H7 (cell line): Measurements from ENCODE around the gene NSD2. TPM values are rescaled to one million over a fixed set of nuclear protein-coding genes. Genes with fewer than 3 reads are reported as not detected.
A peak's percentile ranks its signal among the peaks of the same experiment; 100 is the strongest.

ENCODE experiments used
- DNase-seq: peaks from one replicate; pipeline ENCODE4 v3.0.0; 2012
- H3K27me3 ChIP-seq: 2 replicates; pipeline ENCODE4 v1.6.0; 2011; ENCODE audit warnings: mild to moderate bottlenecking, low read length; ENCODE audit not compliant: control insufficient read depth, insufficient read depth
- H3K36me3 ChIP-seq: replicated peaks from 2 replicates; pipeline ENCODE4 v1.5.1; 2011; ENCODE audit warnings: low read length; ENCODE audit not compliant: control insufficient read depth, insufficient read depth
- H3K4me3 ChIP-seq: 2 replicates; pipeline ENCODE4 v1.5.1; 2011; ENCODE audit warnings: low read depth, mild to moderate bottlenecking, control low read depth, low read length, moderate library complexity; ENCODE audit not compliant: insufficient read depth
- total RNA-seq: library from RNA; depleted of rRNA; stranded (reverse); fragments of >200 nt; shearing (Covaris generic); gene quantifications from 2 replicates; pipeline ENCODE4 v1.2.3, GENCODE V29; 2014

NSD2 gene
- total RNA-seq, 1 experiment from 2014 or later, result 89.5 TPM

DNA sequence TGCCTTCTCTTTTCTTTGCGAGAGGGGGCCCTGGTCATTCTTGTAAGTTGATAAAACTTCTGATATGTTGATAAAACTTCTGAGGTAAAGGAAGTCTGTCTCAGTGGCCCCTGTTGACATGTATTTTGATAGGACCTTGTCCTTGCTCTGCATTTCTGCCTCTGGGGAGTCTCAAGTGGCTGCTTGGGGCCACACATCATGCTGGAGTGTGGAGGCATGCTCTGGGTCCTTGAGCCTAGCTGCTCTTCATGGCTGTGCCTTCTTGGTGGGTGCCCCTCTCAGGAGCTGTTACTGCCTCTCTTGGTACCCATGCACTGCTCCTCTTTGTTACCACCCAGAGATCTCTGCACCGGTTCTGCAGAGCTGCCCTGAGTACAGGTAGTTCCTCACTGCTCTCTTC is 14.2 kb downstream of the NSD2 start:
- Histone ChIP-seq H3K36me3 (no peaks in the 10 kb centered on the region), H3K4me3 (no peak overlapping the region), H3K27me3 (no peaks in the 10 kb centered on the region)
- no peak for DNase-seq

DNA sequence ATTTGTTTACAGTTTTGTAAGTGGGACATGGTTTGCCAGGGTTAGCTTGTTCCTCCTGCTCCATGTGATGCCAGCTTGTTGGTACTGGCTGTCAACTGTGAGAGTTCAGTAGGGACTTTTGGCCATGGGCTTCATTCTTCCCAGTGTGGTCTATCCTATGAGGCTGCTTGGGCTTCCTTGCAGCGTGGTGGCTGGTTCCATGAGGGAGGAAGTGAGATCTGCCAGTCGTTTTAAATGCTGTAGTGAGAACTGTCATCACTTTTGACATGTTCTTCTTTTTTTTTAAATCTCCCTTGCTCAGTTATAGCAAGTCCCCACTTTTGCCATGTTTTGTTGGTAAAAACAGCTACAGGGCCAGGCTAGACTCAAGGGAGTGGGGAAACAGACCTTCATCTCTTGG is 15.9 kb downstream of the NSD2 start:
- DNase-seq, result no peak
- H3K36me3 ChIP-seq, result no peaks in the 10 kb centered on the region
- no peak overlapping the region for H3K4me3 ChIP-seq
- no peaks in the 10 kb centered on the region for H3K27me3 ChIP-seq

DNA sequence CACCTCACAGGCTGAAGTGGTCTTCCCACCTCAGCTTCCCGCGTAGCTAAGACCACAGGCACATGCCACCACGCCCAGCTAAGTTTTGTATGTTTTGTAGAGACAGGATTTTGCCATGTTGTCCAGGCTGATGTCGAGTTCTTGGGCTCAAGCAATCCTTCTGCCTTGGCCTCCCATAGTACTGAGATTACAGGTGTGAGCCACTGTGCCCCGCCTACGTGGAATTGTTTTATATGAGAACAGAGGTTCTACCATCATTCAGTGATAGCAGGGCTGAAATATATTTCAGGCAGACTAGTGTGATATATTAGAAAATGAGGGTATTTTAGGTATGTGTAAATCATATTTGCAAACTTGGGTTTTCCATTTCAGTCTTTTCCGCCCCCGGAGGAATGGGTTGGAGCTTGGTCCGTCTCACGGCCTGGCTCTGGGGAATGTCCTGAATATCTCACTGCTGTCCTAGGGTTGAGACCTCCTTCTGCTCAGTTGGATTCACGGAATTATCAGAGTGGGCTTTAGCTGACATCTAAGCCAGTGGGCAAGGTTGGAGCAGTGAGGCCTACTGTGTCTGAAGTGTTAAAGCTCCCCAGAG is 19.9 kb downstream of the NSD2 start:
- no peaks in the 10 kb centered on the region for H3K36me3 ChIP-seq
- DNase-seq, result no peak
- no peaks in the 10 kb centered on the region for H3K27me3 ChIP-seq
- no peak overlapping the region for H3K4me3 ChIP-seq

DNA sequence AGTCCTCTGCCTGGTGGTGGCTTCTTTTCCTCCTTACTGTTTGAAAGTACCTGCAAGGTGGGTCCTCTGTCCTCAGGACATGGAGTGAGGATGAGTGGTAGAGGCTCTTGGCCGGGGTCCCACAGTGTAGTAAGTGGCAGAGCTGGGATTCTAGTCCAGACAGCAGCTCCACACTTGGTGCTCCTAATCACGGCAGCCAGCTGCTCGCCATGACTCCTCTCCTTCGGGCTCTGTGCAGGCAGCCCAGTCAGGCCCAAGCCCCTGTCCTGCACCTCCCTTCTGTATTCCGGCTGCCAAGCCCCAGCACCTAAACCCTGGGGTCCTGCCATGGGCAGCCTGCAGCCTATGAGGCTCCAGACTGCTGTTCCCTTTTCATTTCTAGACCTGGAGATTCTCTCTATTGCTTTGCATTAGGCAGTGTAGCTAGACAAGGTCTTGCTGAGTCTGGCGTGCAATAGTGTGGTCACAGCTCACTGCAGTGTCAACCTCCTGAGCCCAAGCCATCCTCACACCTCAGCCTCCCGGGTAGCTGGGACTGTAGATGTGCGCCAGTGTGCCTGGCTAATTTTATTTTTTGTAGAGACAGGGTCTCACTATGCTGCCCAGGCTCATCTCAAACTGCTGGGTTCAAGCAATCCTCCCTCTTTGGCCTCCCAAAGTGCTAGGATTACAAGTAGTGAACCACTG is 24.9 kb downstream of the NSD2 start:
- Histone ChIP-seq H3K36me3 (peaks cover 4% of the 10 kb centered on the region), H3K4me3 (no peak overlapping the region), H3K27me3 (no peaks in the 10 kb centered on the region)
- DNase-seq, result no peak

DNA sequence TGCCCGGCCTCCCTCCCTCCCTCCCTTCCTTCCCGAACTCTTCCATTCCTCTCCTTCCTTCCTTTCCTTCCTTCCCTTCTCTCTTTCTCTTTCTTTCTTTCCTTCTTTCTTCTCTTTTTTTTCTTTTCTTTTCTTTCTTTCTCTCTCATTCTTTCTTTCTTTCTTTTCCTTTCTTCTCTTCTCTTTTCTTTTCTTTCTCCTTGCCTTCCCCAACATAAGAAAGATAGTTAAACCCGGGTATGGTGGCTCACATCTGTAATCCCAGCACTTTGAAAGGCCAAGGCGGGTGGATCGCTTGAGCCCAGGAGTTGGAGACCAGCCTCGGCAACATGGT is 25.4 kb downstream of the NSD2 start:
- H3K27me3 ChIP-seq, result no peaks in the 10 kb centered on the region
- DNase-seq, result no peak
- no peak overlapping the region for H3K4me3 ChIP-seq

DNA sequence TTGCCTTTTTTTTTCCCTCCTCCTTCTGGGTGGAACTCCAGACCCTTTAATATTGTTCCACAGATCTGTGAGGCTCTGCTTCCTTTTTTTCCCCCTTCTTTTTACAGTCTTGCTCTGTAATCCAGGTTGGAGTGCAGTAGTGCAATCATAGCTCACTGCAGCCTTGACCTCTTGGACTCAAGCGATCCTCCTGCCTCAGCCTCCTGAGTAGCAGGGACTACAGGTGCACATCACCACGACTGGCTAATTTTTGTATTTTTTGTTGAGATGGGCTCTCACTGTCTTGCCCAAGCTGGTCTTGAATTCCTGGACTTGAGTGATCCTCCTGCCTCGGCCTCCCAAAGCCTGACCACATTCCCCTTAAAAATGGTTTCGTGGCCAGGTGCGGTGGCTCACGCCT is 26.8 kb downstream of the NSD2 start:
- Histone ChIP-seq H3K36me3 (peaks cover 11% of the 10 kb centered on the region), H3K4me3 (no peak overlapping the region), H3K27me3 (no peaks in the 10 kb centered on the region)
- DNase-seq, result no peak

More for the DNA sequence above, 25.4 kb downstream of the NSD2 start:
- peaks cover 8% of the 10 kb centered on the region for H3K36me3 ChIP-seq

DNA sequence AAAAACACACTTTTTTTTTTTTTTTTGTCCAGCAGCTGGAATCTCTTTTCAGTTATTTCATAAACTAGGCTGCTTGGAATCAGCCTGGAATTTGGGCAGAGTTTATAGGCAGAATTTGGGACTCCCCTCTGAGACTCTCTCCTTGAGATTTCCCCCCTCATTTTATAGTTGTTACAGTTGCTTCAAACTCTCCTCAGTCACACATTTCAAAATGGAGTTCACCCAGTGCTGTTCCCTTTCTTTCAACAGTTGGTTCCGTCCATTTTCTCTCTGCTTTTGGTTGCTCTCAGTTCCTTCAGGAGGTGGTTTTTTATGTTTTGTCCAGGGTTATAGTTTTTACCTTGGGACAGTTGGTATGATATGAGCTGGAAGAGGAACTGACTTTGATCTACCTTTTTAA is 27.5 kb downstream of the NSD2 start:
- no peak for DNase-seq
- peaks cover 12% of the 10 kb centered on the region for H3K36me3 ChIP-seq
- H3K4me3 ChIP-seq, result no peak overlapping the region
- H3K27me3 ChIP-seq, result no peaks in the 10 kb centered on the region

DNA sequence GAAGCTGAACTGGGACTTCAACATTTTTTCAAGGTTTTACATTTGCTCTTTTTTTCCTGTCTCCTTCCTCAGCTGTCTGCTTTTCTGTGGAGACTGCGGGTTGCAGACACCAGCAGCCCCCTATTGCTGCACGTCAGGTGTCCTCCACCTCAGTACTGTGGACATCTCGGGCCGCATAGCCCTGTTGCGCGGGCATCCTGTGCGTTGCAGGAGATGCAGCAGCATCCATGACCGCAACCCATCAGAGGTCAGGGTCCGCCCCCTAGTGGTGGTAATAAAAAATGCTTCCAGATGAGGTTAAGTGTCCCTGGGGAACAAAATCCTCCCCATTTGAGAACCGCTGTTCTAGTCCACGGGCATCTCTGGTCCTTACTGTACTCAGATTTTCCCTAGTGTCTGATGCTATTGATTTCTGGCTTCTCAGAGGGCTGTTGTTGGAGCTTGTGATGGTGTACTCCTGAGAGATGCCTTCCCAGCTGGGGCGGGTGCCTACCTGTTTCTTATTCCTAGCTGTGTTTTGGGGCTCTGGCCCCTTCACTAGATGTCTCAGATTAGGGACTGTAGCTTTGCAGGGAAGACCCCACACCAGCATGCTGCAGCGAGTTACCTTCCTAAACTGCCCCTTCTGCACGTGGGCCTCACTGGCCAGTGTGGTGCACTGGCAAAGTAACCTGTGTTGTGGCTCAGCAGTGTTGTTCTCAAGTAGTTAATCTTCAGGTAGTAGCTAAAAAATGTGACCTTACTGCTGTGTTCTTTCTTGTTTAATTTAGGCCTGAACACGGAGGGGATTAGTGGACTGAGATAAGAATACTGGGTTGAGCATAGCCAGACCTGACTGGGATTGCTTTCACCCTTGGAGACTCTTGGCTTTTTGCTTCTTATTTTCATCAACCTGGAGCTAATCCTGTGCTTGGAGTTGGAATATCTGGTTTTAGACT is 28.2 kb downstream of the NSD2 start:
- Histone ChIP-seq H3K4me3 (no peak overlapping the region), H3K27me3 (no peaks in the 10 kb centered on the region), H3K36me3 (peaks cover 15% of the 10 kb centered on the region)
- DNase-seq, result peak; percentile 93

DNA sequence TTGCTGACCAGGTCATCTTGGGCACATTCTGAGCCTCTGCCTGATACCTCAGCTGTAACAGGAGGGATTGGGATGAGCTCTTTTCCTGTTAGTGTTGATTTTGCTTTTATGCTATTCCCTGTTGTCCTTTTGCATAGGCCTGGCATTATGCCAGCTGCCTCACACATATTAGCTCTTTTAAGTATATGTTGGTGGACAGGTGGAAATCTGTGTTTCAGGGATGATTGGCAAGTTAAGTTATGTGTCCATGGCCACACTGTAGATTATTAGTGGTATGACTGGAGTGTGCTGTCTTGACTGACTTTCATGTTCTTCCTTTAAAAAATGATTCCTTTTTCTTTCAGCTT is 28.9 kb downstream of the NSD2 start:
- DNase-seq, result no peak
- Histone ChIP-seq H3K27me3 (no peaks in the 10 kb centered on the region), H3K4me3 (no peak overlapping the region), H3K36me3 (peaks cover 15% of the 10 kb centered on the region)

DNA sequence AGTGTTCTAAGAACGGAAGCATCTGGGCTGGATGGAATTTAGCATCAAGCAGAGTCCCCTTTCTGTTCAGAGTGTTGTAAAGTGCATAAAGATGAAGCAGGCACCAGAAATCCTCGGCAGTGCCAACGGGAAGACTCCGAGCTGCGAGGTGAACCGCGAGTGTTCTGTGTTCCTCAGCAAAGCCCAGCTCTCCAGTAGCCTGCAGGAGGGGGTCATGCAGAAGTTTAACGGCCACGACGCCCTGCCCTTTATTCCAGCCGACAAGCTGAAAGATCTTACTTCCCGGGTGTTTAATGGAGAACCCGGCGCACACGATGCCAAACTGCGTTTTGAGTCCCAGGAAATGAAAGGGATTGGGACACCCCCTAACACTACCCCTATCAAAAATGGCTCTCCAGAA is 29.4 kb downstream of the NSD2 start:
- Histone ChIP-seq H3K36me3 (peaks cover 15% of the 10 kb centered on the region), H3K4me3 (no peak overlapping the region), H3K27me3 (no peaks in the 10 kb centered on the region)
- no peak for DNase-seq

DNA sequence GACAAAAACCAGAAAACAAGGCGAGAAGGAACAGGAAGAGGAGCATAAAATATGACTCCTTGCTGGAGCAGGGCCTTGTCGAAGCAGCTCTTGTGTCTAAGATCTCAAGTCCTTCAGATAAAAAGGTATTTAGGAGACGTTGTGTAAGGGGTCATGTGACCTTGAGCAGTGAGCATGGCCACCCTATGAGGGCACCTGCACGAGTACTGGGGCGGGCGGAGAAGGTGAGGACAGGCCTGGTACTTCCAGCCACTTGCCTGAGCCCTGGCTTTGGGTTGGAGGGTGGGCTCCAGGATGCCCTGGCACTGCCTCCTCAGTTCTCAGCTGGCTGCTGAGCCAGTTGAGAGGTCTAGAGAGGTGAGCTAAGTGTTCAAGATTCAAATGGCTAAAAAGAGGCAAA is 29.9 kb downstream of the NSD2 start:
- no peak for DNase-seq
- Histone ChIP-seq H3K4me3 (no peak overlapping the region), H3K36me3 (peaks cover 15% of the 10 kb centered on the region), H3K27me3 (no peaks in the 10 kb centered on the region)

DNA sequence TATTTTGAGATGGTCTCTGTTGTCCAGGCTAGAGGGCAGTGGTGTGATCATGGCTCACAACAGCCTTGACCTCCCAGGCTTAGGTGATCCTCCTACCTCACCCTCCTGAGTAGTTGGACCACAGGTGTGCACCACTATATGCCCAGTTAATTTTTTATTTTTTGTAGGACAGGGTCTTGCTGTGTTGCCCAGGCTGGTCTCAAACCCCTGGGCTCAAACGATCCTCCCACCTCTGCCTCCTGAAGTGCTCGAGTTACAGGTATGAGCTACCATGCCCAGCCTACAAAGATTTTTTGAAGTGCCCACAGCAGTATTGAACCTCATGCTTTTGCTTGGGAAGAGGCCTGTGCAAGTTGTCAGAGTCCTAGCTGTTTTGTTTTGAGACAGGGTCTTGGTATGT is 31.1 kb downstream of the NSD2 start:
- Histone ChIP-seq H3K36me3 (peaks cover 15% of the 10 kb centered on the region), H3K4me3 (no peak overlapping the region), H3K27me3 (no peaks in the 10 kb centered on the region)
- DNase-seq, result no peak

DNA sequence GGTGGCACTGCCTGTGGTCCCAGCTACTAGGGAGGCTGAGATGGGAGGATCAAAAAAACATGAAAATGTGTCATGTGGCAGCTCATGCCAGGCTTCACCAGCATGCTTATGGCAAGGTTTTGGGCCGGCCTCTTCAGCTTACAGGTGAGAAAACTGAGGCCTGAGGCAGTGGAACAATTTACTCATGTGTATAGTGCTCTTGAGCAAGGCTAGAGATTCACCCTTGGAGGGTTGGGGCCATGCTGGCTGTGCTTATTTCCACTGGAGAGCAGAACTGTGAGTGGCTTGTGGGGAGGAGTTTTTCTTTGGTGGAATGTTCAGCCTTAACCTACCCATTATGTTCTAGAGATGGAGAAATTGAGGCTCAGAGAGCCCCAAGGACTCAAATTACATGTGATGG is 31.8 kb downstream of the NSD2 start:
- H3K36me3 ChIP-seq, result peaks cover 19% of the 10 kb centered on the region

DNA sequence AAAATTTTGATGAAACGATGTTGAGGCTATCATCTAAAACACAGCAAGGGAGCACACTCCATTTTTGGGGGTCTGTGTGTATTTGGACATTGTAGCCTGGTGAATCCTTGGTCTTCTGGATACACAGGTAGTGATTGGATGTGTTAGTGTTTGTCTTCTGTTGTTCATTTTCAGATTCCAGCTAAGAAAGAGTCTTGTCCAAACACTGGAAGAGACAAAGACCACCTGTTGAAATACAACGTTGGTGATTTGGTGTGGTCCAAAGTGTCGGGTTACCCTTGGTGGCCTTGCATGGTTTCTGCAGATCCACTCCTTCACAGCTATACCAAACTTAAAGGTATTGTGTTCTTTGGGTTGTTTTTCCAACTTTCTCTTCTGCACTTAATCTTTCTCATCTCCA is 32.8 kb downstream of the NSD2 start:
- no peak for DNase-seq
- peaks cover 19% of the 10 kb centered on the region for H3K36me3 ChIP-seq
- no peak overlapping the region for H3K4me3 ChIP-seq
- no peaks in the 10 kb centered on the region for H3K27me3 ChIP-seq

More for the DNA sequence above, 31.8 kb downstream of the NSD2 start:
- H3K4me3 ChIP-seq, result no peak overlapping the region
- DNase-seq, result no peak
- H3K27me3 ChIP-seq, result no peaks in the 10 kb centered on the region
